ENCODE measurements around the gene GRIK1.
"Not testable (repeated sequence)": the region's sequence is repeated elsewhere in the genome, so short reads cannot be mapped to it uniquely, and the experiment has no call there.

GRIK1 gene

GRCh38 chr21:29939924-29940275 lies at the start of gene GRIK1:
Gene GRIK1 (minus strand): TSS chr21:29939996.
- in situ Hi-C loops (cut with MboI; ENCODE audit: low sequenced_read_pairs), result no loop called here

GRCh38 chr21:29987762-29988161 lies 48.0 kb upstream of the GRIK1 start:
- in situ Hi-C loops (cut with MboI; ENCODE audit: low sequenced_read_pairs), result no loop called here

- in situ Hi-C loops (cut with MboI; ENCODE audit: low sequenced_read_pairs), result no loop called here
Measured at GRCh38 chr21:29985866-29986265, 46.1 kb upstream of the GRIK1 start.

GRCh38 chr21:29979043-29979442 lies 39.2 kb upstream of the GRIK1 start:
- in situ Hi-C loops (cut with MboI; ENCODE audit: low sequenced_read_pairs), result no loop called here

DNA sequence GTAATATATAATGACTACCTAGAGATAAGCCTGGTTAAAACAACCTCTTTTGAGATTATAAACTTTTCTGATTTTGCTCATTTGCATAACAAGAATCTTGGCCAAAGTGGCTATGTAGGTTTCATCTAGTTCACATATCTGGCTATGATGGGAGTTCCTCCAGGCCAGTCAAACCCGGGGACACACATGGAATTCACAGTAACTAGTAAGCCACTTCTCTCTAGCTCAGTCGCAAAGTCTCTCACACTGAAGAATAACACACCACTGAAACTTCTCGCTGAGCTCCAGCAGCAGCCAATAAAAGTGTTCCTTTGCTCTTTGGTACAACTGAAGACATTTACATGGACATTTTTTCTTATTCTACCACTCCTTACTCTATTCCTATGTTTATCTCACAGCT lies 36.0 kb upstream of the GRIK1 start:
- in situ Hi-C loops (cut with MboI; ENCODE audit: low sequenced_read_pairs), result no loop called here

GRCh38 chr21:29973258-29973657 lies 33.5 kb upstream of the GRIK1 start:
- in situ Hi-C loops (cut with MboI; ENCODE audit: low sequenced_read_pairs), result no loop called here

DNA sequence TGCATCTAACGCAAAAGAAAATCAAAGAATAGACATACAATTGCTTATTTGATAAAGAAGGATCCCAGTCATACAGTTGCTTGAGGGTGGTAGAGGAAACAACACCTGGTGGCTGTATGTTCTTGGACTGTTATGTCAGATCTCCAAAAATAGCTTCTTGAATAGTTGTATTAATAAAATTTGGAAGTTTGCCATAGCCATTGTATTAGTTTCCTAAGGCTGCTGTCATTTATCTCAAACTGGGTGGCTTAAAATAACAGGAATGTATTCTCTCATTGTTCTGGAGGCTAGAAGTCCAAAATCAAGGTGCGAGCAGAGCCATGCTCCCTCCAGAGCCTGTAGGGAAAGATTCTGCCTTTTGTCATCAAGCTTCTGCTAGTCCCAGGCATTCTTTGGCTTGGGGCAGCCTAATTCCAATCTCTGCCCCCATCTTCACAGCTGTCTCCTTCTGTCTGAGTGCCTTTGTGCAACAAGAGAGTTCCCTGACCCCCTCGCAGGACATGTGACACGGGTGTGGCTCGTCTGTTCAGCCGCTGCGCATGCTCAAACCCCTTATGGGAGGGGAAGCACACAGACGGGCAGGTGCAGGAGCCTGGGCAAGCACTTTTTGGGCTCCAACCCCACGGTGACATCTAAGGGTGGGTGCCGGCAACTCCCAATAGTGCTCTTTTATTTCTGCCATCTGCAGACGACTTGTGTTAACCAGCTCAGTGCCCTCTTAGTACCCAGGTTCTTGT lies 21.7 kb upstream of the GRIK1 start:
- in situ Hi-C loops (cut with MboI; ENCODE audit: low sequenced_read_pairs), result no loop called here

GRCh38 chr21:29958551-29958950 lies 18.8 kb upstream of the GRIK1 start:
- in situ Hi-C loops (cut with MboI; ENCODE audit: low sequenced_read_pairs), result no loop called here

GRCh38 chr21:29958035-29958434 lies 18.2 kb upstream of the GRIK1 start:
- in situ Hi-C loops (cut with MboI; ENCODE audit: low sequenced_read_pairs), result not testable (repeated sequence)

- in situ Hi-C loops (cut with MboI; ENCODE audit: low sequenced_read_pairs), result no loop called here
Measured at GRCh38 chr21:29953690-29954089, 13.9 kb upstream of the GRIK1 start.

DNA sequence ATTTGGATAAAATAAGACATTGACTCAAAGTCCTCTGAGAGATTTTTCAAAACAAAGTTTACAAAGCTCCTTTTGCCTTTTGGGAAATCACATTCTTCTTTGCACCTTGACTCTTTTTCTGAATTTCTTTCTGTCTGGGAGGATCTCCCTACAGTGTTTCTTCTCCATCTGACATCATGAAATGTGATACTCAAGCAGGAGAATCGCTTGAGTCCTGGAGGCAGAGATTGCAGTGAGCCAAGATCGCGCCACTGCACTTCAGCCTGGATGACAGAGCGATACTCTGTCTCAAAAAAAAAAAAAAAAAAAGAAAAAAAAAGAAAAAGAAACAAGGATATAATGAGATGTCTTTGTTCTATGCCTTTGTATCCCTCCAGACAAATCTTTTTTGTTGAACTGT lies 13.3 kb upstream of the GRIK1 start:
- in situ Hi-C loops (cut with MboI; ENCODE audit: low sequenced_read_pairs), result no loop called here

- in situ Hi-C loops (cut with MboI; ENCODE audit: low sequenced_read_pairs), result no loop called here
Measured at GRCh38 chr21:29951911-29952310, 12.1 kb upstream of the GRIK1 start.

DNA sequence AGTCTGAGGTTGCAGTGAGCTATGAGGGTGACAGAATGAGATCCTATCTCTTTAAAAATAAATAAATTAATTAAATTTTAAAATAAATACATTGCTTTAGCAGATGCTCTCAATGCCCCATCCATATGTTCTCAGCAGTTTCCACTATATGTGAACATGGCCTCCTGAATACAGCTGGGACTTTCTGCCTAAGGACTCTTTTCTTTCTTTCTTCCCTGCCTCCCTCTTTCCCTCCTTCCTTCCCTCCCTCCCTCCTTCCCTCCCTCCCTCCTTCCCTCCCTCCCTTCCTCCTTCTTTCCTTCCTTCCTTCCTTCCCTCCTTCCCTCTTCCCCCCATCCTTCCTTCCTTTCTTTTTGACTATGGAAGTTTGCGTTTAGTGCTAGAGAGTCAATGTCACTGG lies 10.2 kb upstream of the GRIK1 start:
- in situ Hi-C loops (cut with MboI; ENCODE audit: low sequenced_read_pairs), result no loop called here

- in situ Hi-C loops (cut with MboI; ENCODE audit: low sequenced_read_pairs), result no loop called here
Measured at GRCh38 chr21:29947119-29947518, 7.3 kb upstream of the GRIK1 start.

GRCh38 chr21:29943885-29944284 lies 4.1 kb upstream of the GRIK1 start:
- in situ Hi-C loops (cut with MboI; ENCODE audit: low sequenced_read_pairs), result no loop called here

- in situ Hi-C loops (cut with MboI; ENCODE audit: low sequenced_read_pairs), result no loop called here
Measured at GRCh38 chr21:29942034-29942433, 2.2 kb upstream of the GRIK1 start.

GRCh38 chr21:29940991-29941390 lies 1.2 kb upstream of the GRIK1 start:
- in situ Hi-C loops (cut with MboI; ENCODE audit: low sequenced_read_pairs), result no loop called here

GRCh38 chr21:29940361-29940760 lies 565 bp upstream of the GRIK1 start:
- in situ Hi-C loops (cut with MboI; ENCODE audit: low sequenced_read_pairs), result no loop called here

GRCh38 chr21:29939104-29939923 lies 482 bp downstream of the GRIK1 start:
- in situ Hi-C loops (cut with MboI; ENCODE audit: low sequenced_read_pairs), result no loop called here

DNA sequence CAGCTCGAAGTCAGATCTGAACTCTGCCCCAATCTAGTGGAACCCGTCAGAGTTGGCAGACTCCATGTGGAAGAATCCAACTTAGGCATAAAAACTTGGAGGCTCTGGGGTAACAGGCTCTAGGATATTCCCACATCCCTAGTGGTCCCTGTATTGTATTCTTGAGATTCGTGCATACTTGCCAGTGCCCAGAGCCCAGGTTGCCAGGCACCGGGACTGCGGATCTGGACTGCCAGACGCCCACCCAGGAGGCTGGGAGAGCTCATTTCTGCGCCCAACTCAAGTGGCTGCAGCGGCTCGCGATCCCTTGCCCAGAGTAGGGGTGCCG lies 1.1 kb downstream of the GRIK1 start:
- in situ Hi-C loops (cut with MboI; ENCODE audit: low sequenced_read_pairs), result no loop called here

- in situ Hi-C loops (cut with MboI; ENCODE audit: low sequenced_read_pairs), result no loop called here
Measured at GRCh38 chr21:29933088-29933487, 6.7 kb downstream of the GRIK1 start.

- in situ Hi-C loops (cut with MboI; ENCODE audit: low sequenced_read_pairs), result no loop called here
Measured at GRCh38 chr21:29928537-29928936, 11.3 kb downstream of the GRIK1 start.

- in situ Hi-C loops (cut with MboI; ENCODE audit: low sequenced_read_pairs), result no loop called here
Measured at GRCh38 chr21:29920938-29921337, 18.9 kb downstream of the GRIK1 start.
